ENCODE measurements around the gene POLR3K. TPM values are rescaled to one million over a fixed set of nuclear protein-coding genes. Genes with fewer than 3 reads are reported as not detected.
A peak's percentile ranks its signal among the peaks of the same experiment; 100 is the strongest.

Gene POLR3K
- total RNA-seq, 1 donor from 2014 or later, result 9.2 TPM

GRCh38 chr16:100989-101388 is 47.6 kb upstream of the POLR3K start:
- DNase-seq (ENCODE audit: low spot score), result no peak
- Mint-ChIP-seq H3K4me1 (no peaks in the 10 kb centered on the region), H3K36me3 (peaks cover 2% of the 10 kb centered on the region), H3K27ac (no peak overlapping the region), H3K4me3 (no peak overlapping the region), H3K27me3 (ENCODE audit: insufficient read depth, low read depth) (peaks cover 3% of the 10 kb centered on the region), H3K9me3 (no peaks in the 10 kb centered on the region)
- H3K4me1 ChIP-seq, result no peaks in the 10 kb centered on the region
- H3K9me3 ChIP-seq (ENCODE audit: low read depth), result no peaks in the 10 kb centered on the region
- H3F3A ChIP-seq (ENCODE audit: low read depth), result peaks cover 5% of the 10 kb centered on the region
- no peak overlapping the region for H2AFZ ChIP-seq (replicated peaks)
- H3K27ac ChIP-seq, result no peak overlapping the region
- no peaks in the 10 kb centered on the region for H3K27me3 ChIP-seq
- H3K4me3 ChIP-seq, result no peak overlapping the region
- no peaks in the 10 kb centered on the region for H3K36me3 ChIP-seq
- H4K20me1 ChIP-seq (ENCODE audit: low read depth), result peaks cover 16% of the 10 kb centered on the region
- H3K4me2 ChIP-seq, result no peak overlapping the region
- no peak overlapping the region for H3K9ac ChIP-seq
- no peak for TF ChIP-seq EZH2 (IDR thresholded peaks at IDR 0.05)
- no peaks in the 10 kb centered on the region for H3K79me2 ChIP-seq (ENCODE audit: low read depth)

- no peak overlapping the region for H3K4me2 ChIP-seq
- H3K9me3 Mint-ChIP-seq, result no peaks in the 10 kb centered on the region
- H3K27me3 ChIP-seq, result no peaks in the 10 kb centered on the region
- peaks cover 6% of the 10 kb centered on the region for H3K27me3 Mint-ChIP-seq (ENCODE audit: insufficient read depth, low read depth)
- no peaks in the 10 kb centered on the region for H3K4me1 Mint-ChIP-seq
- DNase-seq (ENCODE audit: low spot score), result no peak
- no peaks in the 10 kb centered on the region for H3K4me1 ChIP-seq
- peaks cover 7% of the 10 kb centered on the region for H4K20me1 ChIP-seq (ENCODE audit: low read depth)
- no peak overlapping the region for H3K27ac ChIP-seq
- no peak overlapping the region for H3K27ac Mint-ChIP-seq
- no peak overlapping the region for H3K4me3 Mint-ChIP-seq
- H3K36me3 Mint-ChIP-seq, result peaks cover 2% of the 10 kb centered on the region
- no peak overlapping the region for H2AFZ ChIP-seq (replicated peaks)
- no peak overlapping the region for H3K4me3 ChIP-seq
- H3K79me2 ChIP-seq (ENCODE audit: low read depth), result no peaks in the 10 kb centered on the region
- no peaks in the 10 kb centered on the region for H3K9me3 ChIP-seq (ENCODE audit: low read depth)
- H3F3A ChIP-seq (ENCODE audit: low read depth), result peaks cover 5% of the 10 kb centered on the region
- no peak overlapping the region for H3K9ac ChIP-seq
- TF ChIP-seq CTCF (IDR thresholded peaks at IDR 0.05), result no peak
- TF ChIP-seq EZH2phosphoT487 (IDR thresholded peaks at IDR 0.05), result no peak
- no peak for TF ChIP-seq EZH2 (IDR thresholded peaks at IDR 0.05)
- H3K36me3 ChIP-seq, result no peaks in the 10 kb centered on the region
Observed at GRCh38 chr16:97822-98221, 44.4 kb upstream of the POLR3K start.

- H4K20me1 ChIP-seq (ENCODE audit: low read depth), result peaks cover 7% of the 10 kb centered on the region
- no peaks in the 10 kb centered on the region for H3K36me3 ChIP-seq
Observed at GRCh38 chr16:96935-97381, 43.5 kb upstream of the POLR3K start.

More at GRCh38 chr16:96935-97381, 43.5 kb upstream of the POLR3K start:
- Mint-ChIP-seq H3K36me3 (peaks cover 2% of the 10 kb centered on the region), H3K4me1 (no peaks in the 10 kb centered on the region), H3K9me3 (no peaks in the 10 kb centered on the region), H3K27ac (no peak overlapping the region), H3K27me3 (ENCODE audit: insufficient read depth, low read depth) (peaks cover 6% of the 10 kb centered on the region), H3K4me3 (peak overlapping the region; percentile 62)
- TF ChIP-seq EZH2phosphoT487 (IDR thresholded peaks at IDR 0.05), result no peak
- peak; percentile 95 for TF ChIP-seq CTCF (IDR thresholded peaks at IDR 0.05)
- Histone ChIP-seq H3F3A (ENCODE audit: low read depth) (peaks cover 5% of the 10 kb centered on the region), H3K9ac (no peak overlapping the region), H3K27me3 (no peaks in the 10 kb centered on the region), H3K4me2 (no peak overlapping the region), H3K79me2 (ENCODE audit: low read depth) (no peaks in the 10 kb centered on the region), H3K27ac (no peak overlapping the region), H3K4me3 (no peak overlapping the region), H2AFZ (replicated peaks) (no peak overlapping the region), H3K9me3 (ENCODE audit: low read depth) (no peaks in the 10 kb centered on the region), H3K4me1 (no peaks in the 10 kb centered on the region)
- peak; percentile 96 for DNase-seq (ENCODE audit: low spot score)

Measured in neural progenitor cell (in vitro differentiated cells).